ENCODE results near the gene GOLGA8M.
"Not testable (repeated sequence)": the region's sequence is repeated elsewhere in the genome, so short reads cannot be mapped to it uniquely, and the experiment has no call there.

Gene GOLGA8M

GRCh38 chr15:28660750-28661149, 51.5 kb downstream of the GOLGA8M start:
- H3K4me2 ChIP-seq (ENCODE audit: low read length); H3K27me3 ChIP-seq (ENCODE audit: control insufficient read depth, low read length); H3K9me2 ChIP-seq (replicated peaks; ENCODE audit: control insufficient read depth, low read length); H3K4me3 ChIP-seq (ENCODE audit: low read length); H3K36me3 ChIP-seq (ENCODE audit: control insufficient read depth, low read length); H3K4me1 ChIP-seq (ENCODE audit: control insufficient read depth, low read length); H3K9me3 ChIP-seq (ENCODE audit: control insufficient read depth, insufficient read depth, low read length); H4K20me1 ChIP-seq (ENCODE audit: control insufficient read depth, insufficient read depth, low read depth, low read length); H3K27ac ChIP-seq (ENCODE audit: low read depth, low read length); H3F3A ChIP-seq (ENCODE audit: control insufficient read depth, insufficient read depth); H3K79me2 ChIP-seq (ENCODE audit: control insufficient read depth, low read length): not testable (repeated sequence)

DNA sequence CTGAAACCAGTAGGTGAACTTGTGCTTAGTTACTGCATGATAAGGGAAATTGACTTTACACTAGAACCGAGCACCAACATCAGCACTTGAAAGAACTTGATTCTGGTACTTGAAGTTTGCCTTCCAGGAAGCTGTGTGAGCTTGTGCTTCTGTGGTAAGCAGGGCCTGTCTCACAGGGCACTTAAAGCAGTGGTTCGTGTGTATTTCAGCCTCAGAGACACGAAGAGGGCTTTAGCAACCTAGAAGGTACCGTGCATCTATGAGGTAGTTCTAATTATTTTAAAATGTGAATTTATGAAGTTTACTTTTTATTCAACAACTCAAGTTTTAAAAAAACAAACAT, 56.2 kb downstream of the GOLGA8M start:
- not testable (repeated sequence) for H4K20me1 ChIP-seq (ENCODE audit: control insufficient read depth, insufficient read depth, low read depth, low read length); H3K9me3 ChIP-seq (ENCODE audit: control insufficient read depth, insufficient read depth, low read length); H3K9me2 ChIP-seq (replicated peaks; ENCODE audit: control insufficient read depth, low read length); H3K4me3 ChIP-seq (ENCODE audit: low read length); H3K4me1 ChIP-seq (ENCODE audit: control insufficient read depth, low read length); H3K36me3 ChIP-seq (ENCODE audit: control insufficient read depth, low read length); H3F3A ChIP-seq (ENCODE audit: control insufficient read depth, insufficient read depth); H3K4me2 ChIP-seq (ENCODE audit: low read length); H3K27ac ChIP-seq (ENCODE audit: low read depth, low read length); H3K79me2 ChIP-seq (ENCODE audit: control insufficient read depth, low read length); H3K27me3 ChIP-seq (ENCODE audit: control insufficient read depth, low read length)

DNA sequence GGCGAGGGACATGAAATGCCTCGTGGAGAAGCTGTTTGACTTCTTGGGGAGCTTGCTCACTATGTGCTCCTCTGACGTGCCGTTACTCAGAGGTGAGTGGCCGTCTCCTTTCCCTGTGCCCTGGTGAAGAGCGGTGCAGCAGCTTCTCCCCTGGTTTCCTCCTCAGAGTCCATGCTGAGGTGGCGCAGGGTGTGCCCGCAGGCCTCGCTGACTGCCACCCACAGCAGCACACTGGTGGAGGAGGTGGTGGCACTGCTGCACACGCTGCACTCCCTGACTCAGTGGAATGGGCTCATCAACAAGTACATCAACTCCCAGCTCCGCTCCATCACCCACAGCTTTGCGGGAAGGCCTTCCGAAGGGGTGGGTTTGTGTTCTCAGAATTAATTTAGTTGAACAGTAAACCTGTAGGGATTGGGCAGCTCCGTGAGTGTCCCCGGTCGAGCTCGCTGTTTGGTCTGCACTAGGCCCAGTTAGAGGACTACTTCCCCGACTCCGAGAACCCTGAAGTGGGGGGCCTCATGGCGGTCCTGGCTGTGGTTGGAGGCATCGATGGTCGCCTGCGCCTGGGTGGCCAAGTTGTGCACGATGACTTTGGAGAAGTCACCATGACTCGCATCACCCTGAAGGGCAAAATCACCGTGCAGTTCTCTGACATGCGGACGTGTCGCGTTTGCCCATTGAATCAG, 56.7 kb downstream of the GOLGA8M start:
- H3K27ac ChIP-seq (ENCODE audit: low read depth, low read length); H3K4me2 ChIP-seq (ENCODE audit: low read length); H3K36me3 ChIP-seq (ENCODE audit: control insufficient read depth, low read length); H3K9me2 ChIP-seq (replicated peaks; ENCODE audit: control insufficient read depth, low read length); H3F3A ChIP-seq (ENCODE audit: control insufficient read depth, insufficient read depth); H3K4me1 ChIP-seq (ENCODE audit: control insufficient read depth, low read length); H3K4me3 ChIP-seq (ENCODE audit: low read length); H3K9me3 ChIP-seq (ENCODE audit: control insufficient read depth, insufficient read depth, low read length); H3K27me3 ChIP-seq (ENCODE audit: control insufficient read depth, low read length); H4K20me1 ChIP-seq (ENCODE audit: control insufficient read depth, insufficient read depth, low read depth, low read length); H3K79me2 ChIP-seq (ENCODE audit: control insufficient read depth, low read length): not testable (repeated sequence)

GRCh38 chr15:28654194-28654593, 58.0 kb downstream of the GOLGA8M start:
- H3K27me3 ChIP-seq (ENCODE audit: control insufficient read depth, low read length); H3K9me3 ChIP-seq (ENCODE audit: control insufficient read depth, insufficient read depth, low read length); H3K4me3 ChIP-seq (ENCODE audit: low read length); H3K27ac ChIP-seq (ENCODE audit: low read depth, low read length); H3K9me2 ChIP-seq (replicated peaks; ENCODE audit: control insufficient read depth, low read length); H3F3A ChIP-seq (ENCODE audit: control insufficient read depth, insufficient read depth); H3K36me3 ChIP-seq (ENCODE audit: control insufficient read depth, low read length); H4K20me1 ChIP-seq (ENCODE audit: control insufficient read depth, insufficient read depth, low read depth, low read length); H3K4me1 ChIP-seq (ENCODE audit: control insufficient read depth, low read length); H3K4me2 ChIP-seq (ENCODE audit: low read length); H3K79me2 ChIP-seq (ENCODE audit: control insufficient read depth, low read length): not testable (repeated sequence)

DNA sequence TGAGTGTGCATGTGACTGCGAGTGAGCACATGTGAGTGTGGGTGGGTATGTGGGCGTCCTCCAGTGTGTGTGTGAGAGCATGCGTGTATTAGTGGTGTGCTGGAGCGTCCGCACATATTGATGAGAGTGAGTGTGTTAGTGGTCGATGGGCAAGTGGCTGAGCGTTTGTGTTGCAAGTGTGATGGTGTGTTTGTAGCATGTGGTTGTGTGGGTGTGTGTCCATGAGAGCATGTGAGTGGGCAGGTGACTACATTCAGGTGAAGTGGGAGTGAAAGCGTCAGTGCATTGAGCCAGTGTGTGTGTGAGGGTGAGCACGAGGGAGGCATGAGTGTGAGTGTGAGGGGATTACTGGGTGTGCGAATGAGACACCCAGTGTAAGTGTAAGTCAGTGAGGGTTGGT, 59.7 kb downstream of the GOLGA8M start:
- H4K20me1 ChIP-seq (ENCODE audit: control insufficient read depth, insufficient read depth, low read depth, low read length); H3F3A ChIP-seq (ENCODE audit: control insufficient read depth, insufficient read depth); H3K4me3 ChIP-seq (ENCODE audit: low read length); H3K27ac ChIP-seq (ENCODE audit: low read depth, low read length); H3K27me3 ChIP-seq (ENCODE audit: control insufficient read depth, low read length); H3K9me3 ChIP-seq (ENCODE audit: control insufficient read depth, insufficient read depth, low read length); H3K79me2 ChIP-seq (ENCODE audit: control insufficient read depth, low read length); H3K4me2 ChIP-seq (ENCODE audit: low read length); H3K4me1 ChIP-seq (ENCODE audit: control insufficient read depth, low read length); H3K36me3 ChIP-seq (ENCODE audit: control insufficient read depth, low read length); H3K9me2 ChIP-seq (replicated peaks; ENCODE audit: control insufficient read depth, low read length): not testable (repeated sequence)
